GM18505 (cell line): ENCODE results near the gene RAD54L2.
"Not testable (repeated sequence)": the region's sequence is repeated elsewhere in the genome, so short reads cannot be mapped to it uniquely, and the experiment has no call there.

Source experiments
- ATAC-seq: cut with Tn5 transposase; IDR thresholded peaks from one replicate; pipeline ENCODE4 v1.9.1; 2021; ENCODE audit not compliant: unreplicated experiment
- POLR2A ChIP-seq: IDR thresholded peaks from 4 replicates; pipeline ENCODE4 v1.6.1; 2011; ENCODE audit warnings: borderline replicate concordance; ENCODE audit not compliant: insufficient read depth, insufficient read length; ENCODE audit errors: extremely low read depth

Gene RAD54L2, protein sequence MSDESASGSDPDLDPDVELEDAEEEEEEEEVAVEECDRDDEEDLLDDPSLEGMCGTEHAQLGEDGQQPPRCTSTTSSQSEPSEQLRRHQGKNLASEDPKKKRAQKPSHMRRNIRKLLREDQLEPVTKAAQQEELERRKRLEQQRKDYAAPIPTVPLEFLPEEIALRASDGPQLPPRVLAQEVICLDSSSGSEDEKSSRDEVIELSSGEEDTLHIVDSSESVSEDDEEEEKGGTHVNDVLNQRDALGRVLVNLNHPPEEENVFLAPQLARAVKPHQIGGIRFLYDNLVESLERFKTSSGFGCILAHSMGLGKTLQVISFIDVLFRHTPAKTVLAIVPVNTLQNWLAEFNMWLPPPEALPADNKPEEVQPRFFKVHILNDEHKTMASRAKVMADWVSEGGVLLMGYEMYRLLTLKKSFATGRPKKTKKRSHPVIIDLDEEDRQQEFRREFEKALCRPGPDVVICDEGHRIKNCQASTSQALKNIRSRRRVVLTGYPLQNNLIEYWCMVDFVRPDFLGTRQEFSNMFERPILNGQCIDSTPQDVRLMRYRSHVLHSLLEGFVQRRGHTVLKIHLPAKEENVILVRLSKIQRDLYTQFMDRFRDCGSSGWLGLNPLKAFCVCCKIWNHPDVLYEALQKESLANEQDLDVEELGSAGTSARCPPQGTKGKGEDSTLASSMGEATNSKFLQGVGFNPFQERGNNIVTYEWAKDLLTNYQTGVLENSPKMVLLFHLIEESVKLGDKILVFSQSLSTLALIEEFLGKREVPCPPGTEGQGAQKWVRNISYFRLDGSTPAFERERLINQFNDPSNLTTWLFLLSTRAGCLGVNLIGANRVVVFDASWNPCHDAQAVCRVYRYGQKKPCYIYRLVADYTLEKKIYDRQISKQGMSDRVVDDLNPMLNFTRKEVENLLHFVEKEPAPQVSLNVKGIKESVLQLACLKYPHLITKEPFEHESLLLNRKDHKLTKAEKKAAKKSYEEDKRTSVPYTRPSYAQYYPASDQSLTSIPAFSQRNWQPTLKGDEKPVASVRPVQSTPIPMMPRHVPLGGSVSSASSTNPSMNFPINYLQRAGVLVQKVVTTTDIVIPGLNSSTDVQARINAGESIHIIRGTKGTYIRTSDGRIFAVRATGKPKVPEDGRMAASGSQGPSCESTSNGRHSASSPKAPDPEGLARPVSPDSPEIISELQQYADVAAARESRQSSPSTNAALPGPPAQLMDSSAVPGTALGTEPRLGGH (N-terminal part only)

DNA sequence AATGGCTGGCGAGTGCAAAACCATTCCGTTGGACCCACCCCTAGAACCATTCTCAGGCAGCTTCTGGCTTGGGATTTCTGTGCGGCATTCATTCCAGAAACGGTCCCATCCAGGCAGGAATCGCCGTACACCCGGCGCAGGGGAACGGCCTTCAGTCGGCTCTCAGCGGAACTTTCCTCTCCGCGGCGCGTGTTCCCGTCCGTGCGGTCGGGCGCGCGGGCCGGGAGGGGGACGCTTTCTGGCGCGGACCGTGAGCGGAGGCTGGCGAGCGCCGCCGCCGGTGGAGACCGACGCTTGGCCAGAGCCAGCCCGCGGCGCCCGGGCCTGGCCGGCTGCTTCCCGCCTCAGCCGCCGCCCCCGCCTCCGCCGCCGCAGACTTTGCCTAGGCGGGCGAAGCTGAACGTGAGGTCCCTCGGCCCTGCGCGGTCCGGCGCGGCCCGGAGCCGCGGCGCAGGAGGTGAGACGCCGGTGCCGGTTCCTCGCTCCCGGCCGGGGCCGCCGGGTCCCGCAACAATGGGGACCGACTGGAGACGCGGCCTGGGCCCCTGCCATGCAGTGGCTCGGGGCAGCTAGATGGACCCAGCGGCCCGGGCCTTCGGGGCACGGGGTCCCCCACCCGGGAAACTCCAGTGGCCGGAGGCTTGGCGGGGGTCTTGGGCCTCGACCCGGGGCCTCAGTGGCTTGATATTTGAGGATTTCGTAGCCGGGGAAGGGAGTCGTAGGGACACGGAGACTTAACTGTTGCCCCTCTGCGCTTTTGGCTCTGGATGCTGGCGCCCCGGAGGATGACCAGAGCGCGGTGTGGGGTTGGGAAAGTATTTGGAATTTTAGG lies at the start of gene RAD54L2:
Gene RAD54L2, plus strand, starts transcription at position 261 of the 832 bp plus-strand sequence. CDS start 51,702 bp downstream, outside the sequence.
- peak; percentile 72 for TF ChIP-seq POLR2A
- ATAC-seq, result peak; percentile 83

DNA sequence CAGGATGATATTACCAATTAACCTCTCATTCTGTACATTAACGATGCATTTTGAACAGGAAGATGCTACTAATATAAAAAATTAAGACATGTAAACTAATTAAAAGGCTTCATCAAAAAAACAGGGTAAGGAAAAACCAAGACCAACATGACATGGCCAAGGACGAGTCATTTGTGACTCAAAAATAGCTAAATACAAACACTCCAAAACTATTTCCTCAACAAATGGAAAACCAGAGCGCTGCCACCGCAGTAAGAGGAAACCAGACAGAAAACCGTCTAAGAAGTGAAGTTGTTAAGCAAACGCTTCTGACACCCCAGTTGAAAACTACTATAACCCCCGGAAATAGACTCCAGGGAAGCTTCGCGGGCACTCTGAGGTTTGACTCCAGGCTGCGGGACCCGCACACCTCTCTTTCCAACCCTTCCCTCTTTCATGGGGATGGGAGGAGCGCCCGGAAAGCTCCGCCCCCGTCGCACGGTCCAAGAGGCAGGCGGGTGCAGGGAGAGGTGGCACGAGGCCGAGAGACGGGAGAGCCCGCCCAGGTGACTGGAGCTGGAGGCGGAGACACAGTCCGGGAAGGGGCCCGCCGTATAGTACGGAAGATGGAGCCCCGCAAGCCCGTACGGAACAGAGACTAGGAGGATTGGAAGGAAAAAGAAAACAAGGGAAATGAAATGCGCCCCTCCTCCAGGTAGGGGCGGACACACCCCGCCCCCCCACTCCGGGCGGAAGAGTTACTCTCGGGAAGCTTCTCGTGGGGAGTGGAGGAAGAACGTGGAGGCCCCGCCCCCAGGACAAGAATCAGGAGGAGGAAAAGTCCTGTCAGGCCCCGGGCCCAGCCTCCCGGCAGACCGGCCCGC lies 39.4 kb upstream of the RAD54L2 start:
- ATAC-seq, result peak; percentile 60
- TF ChIP-seq POLR2A, result no peak

GRCh38 chr3:51500632-51501131 lies 37.8 kb upstream of the RAD54L2 start:
- TF ChIP-seq POLR2A, result no peak

GRCh38 chr3:51501833-51502561 lies 36.5 kb upstream of the RAD54L2 start:
- no peak for ATAC-seq
- TF ChIP-seq POLR2A, result no peak

More at GRCh38 chr3:51500632-51501131, 37.8 kb upstream of the RAD54L2 start:
- no peak for ATAC-seq

DNA sequence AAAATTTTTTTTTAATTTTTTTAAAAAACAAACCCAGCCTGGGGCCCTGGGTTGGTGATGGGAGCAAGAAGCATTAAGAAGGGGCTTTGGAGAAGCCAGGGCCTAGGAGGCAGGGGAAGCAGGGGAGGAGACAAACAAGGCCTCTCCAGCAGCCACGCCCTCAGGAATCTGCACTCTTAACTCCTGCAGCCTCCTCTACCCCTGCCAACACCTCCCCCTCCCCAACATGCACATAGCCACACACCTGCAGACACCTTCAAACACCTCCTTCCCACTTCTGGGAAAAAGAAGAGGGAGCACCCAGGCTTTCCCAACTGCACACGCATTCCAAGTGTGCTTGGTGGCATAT lies 36.0 kb upstream of the RAD54L2 start:
- TF ChIP-seq POLR2A, result no peak
- ATAC-seq, result no peak

- no peak for ATAC-seq
- no peak for TF ChIP-seq POLR2A
These were observed 35.5 kb upstream of the RAD54L2 start for GRCh38 chr3:51503007-51503406.

DNA sequence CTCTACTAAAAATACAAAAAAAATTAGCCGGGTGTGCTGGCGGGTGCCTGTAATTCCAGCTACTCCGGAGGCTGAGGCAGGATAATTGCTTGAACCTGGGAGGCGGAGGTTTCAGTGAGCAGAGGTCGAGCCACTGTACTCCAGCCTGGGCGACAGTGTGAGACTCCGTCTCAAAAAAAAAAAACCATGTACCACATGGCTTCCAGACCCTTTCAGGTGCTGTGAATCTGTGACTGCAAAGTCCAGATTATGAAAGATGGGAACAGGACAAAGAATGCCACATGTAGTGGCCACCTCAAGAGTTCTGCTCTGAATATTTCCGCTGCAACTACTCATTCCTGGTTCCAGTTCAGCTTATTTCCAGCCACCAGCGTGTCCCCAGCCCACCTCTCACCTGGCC lies 30.3 kb upstream of the RAD54L2 start:
- TF ChIP-seq POLR2A, result no peak
- ATAC-seq, result no peak

- TF ChIP-seq POLR2A, result no peak
- ATAC-seq, result no peak
These were observed 27.5 kb upstream of the RAD54L2 start for GRCh38 chr3:51510996-51511395.

- no peak for TF ChIP-seq POLR2A
- ATAC-seq, result no peak
These were observed 24.3 kb upstream of the RAD54L2 start for GRCh38 chr3:51514210-51514609.

DNA sequence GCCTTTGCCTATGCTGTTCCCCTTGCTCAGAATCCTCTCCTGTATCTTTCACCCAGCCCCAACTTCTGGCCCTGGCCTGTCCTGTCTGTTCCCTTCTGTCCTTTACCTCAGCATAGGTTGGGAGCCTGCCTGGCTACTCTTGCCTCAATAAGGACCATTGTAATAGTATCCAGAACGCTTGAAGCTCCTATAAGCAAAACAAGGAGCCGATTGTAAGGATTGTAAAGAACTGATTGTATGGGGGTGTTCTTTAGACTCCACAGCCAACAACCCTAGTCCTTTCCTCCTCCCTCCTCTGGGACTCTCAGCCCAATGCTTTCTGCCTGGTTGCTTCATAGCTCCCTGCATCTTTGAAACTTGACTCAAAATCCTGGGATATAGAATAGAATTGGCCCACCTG lies 18.7 kb upstream of the RAD54L2 start:
- no peak for TF ChIP-seq POLR2A
- no peak for ATAC-seq

DNA sequence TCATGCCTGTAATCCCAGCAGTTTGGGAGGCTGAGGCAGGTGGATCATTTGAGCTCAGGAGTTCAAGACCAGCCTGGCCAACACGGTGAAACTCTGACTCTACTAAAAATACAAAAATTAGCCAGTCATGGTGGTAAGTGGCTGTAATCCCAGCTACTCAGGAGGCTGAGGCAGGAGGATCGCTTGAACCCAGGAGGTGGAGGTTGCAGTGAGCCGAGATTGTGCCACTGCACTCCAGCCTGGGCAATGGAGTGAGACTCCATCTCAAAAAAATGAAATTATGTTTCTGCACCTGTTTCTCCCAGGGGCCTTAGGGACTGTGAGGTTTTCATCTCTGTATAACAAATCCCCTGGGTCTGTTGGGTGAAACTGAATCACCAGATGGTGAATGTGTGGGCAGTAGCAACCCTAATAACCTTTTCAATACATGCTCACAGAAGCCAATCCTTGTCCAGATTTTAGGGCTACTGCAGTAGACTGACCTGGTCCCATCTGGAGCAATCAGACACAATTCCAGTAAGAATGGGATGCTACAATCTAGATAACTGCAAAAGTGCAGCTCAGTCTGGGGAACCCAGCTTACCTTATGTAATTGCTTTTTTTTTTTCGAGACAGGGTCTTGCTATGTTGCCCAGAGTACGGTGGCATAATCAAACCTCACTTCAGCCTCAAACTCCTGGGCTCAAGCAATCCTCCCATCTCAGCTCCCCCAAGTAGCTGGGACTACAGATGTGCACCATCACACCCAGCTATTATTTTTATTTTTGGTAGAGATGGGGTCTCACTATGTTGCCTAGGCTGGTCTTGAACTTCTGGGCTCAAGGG lies 17.4 kb upstream of the RAD54L2 start:
- not testable (repeated sequence) for ATAC-seq
